Diencephalon (tissue), 1 donor: ENCODE results near the gene DCAF10. TPM values are rescaled to one million over a fixed set of nuclear protein-coding genes. Genes with fewer than 3 reads are reported as not detected.

ENCODE experiments used
- total RNA-seq: library from RNA; depleted of rRNA; stranded (reverse); fragments of >200 nt; gene quantifications from one replicate; pipeline ENCODE4 v1.2.3, GENCODE V29; 2014

The DCAF10 gene
- 27.0 TPM for total RNA-seq

GRCh38 chr9:37800631-37801286 lies at the start of gene DCAF10:
Gene DCAF10 (plus strand): TSS chr9:37800797. CDS start chr9:37800867, 70 bp downstream.

GRCh38 chr9:37753489-37754190 lies 47.0 kb upstream of the DCAF10 start, which contains the start of gene TRMT10B:
Gene TRMT10B (plus strand): TSS chr9:37753805. CDS start chr9:37761932, 8,127 bp downstream.

GRCh38 chr9:37784616-37785483 lies 15.7 kb upstream of the DCAF10 start, which contains the start of gene EXOSC3:
Gene EXOSC3 (minus strand): TSS chr9:37785064. CDS start chr9:37785044, 20 bp downstream.

GRCh38 chr9:37903647-37904444 lies 103.2 kb downstream of the DCAF10 start, which contains the start of gene SLC25A51:
Gene SLC25A51 (minus strand): TSS chr9:37904127. CDS start chr9:37888550, 15,577 bp downstream.

Other genes starting within 250 kb of the DCAF10 start
- gene FBXO10, start 224.4 kb upstream of the DCAF10 start, total RNA-seq, result 13.6 TPM
- gene TOMM5, start 208.2 kb upstream of the DCAF10 start, total RNA-seq, result 78.2 TPM
- gene FRMPD1, start 149.8 kb upstream of the DCAF10 start, total RNA-seq, result 3.0 TPM
- gene TRMT10B, start 47.0 kb upstream of the DCAF10 start, total RNA-seq, result 3.7 TPM
- gene EXOSC3, start 15.7 kb upstream of the DCAF10 start, total RNA-seq, result 58.1 TPM
- 103 TPM for gene SLC25A51, start 103.3 kb downstream of the DCAF10 start, total RNA-seq